ENCODE measurements around the gene SEMA3E.

Gene SEMA3E

GRCh38 chr7:83640731-83641537 lies 8.0 kb downstream of the SEMA3E start:
- no peak for DNase-seq

DNA sequence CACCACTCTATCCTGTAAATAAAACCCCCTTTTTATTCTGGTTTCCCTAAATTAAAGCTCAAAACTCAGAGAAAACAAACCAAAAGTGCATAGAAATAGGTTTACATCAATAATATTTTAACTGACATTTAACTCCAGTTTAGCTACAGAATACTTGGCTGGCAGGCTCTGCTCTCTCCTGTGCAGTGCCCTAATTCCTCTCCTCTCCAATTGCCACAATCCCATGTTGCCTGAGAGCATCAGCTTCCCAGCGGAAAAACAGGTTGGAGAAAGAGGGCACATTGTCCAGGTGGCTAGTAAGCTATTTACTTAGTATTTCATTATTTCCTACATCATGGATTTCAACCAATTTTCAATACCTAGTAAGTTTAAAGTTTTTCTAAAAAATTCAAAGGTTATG lies 8.7 kb downstream of the SEMA3E start:
- DNase-seq, result no peak

DNA sequence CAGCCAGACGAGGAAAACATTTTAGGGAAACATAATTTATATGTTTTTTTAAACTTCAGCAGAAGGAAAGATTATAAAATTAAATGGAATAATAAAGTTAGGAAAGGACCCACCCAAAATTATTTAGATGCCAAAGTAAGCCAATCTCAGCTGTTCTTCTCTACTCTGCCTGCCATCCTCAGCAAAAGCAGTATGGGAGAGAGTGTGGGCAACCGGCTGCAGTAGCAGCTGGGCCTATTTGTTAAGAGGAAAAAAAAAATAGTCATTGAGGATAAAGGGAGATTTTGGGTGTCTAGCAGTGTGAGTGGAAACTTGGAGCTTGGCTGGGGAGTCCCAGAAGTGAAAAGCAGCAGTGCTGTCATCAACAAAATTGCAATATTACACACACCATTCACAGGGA lies 15.4 kb downstream of the SEMA3E start:
- no peak for DNase-seq

DNA sequence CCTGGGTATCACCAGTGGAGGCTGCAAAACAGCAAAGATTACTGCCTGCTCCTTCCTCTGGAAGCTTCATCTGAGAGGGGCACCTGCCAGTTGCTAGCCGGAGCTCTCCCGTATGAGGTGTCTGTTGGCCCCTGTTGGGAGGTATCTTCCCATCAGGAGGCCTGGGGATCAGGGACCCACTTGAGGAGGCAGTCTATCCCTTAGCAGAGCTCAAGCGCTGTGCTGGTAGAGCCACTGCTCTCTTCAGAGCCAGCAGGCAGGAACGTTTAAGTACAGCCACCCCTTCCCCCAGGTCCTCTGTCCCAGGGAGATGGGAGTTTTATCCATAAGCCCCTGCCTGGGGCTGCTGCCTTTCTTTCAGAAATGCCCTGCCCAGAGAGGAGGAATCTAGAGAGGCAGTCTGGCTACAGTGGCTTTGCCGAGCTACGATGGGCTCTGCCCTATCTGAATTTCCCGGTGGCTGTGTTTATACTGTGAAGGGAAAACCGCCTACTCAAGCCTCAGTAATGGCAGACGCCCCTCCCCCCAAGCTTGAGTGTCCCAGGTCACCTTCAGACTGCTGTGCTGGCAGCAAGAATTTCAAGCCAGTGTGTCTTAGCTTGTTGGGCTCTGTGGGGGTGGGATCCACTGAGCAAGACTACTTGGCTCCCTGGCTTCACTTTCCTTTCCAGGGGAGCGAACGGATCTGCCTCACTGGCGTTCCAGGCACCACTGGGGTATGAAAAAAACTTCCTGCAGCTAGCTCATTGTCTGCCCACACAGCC lies 19.6 kb downstream of the SEMA3E start:
- no peak for DNase-seq

GRCh38 chr7:83617858-83618257 lies 31.1 kb downstream of the SEMA3E start:
- no peak for DNase-seq

DNA sequence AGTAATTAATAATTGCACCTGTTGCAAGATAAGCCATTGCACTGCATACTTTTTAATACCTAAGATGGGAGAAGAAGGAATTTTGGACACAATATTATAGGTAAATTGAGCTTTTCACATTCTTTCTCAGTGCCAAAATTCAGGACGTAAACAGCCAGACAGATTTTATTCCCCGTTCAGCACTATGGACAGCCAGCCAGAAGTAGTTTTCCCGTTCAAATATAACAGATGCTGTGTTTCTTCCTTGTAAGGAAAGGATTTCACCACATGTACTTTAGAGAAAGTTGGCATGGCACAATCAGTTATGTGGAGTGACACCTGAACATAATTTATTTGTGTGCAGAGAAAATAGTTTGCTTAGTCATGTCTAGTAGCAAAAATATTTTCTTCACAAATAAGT lies 34.8 kb downstream of the SEMA3E start:
- no peak for DNase-seq

DNA sequence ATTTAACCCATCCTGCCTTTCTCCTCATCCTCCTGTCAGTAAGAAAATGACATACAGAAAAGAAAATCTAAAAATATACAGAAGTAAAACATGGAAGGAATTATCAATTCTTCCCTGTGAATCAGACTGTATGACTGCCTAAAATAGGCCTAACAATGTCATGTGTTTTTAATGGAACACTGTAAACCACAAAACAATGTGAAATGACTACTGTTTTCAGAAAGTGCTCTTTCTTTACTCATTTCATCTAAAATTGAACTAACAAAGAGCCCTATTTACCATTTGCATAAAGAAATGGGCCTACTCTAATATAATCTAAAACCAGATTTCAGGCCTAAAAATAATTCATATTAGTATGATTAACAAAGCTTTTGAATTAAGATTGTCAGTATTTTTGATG lies 35.7 kb downstream of the SEMA3E start:
- DNase-seq, result no peak

DNA sequence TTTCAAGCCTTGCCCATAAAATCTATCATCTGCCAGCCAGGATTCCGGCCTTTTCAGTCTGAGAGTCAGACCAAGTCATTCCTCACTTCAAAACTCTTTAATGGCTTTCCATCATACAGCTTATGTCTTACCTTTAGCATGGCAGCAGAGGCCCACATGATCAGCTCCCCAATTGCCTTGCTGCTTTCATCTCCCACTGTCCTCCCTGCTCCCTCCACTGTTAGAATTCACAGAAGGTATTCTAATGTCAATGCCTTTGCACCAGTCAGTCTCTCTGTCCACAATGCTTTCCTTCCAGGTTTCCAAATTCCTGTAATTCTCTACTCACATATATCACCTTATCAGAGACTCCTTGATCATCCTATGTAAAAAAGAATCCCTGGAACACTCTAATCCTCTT lies 37.2 kb downstream of the SEMA3E start:
- no peak for DNase-seq

GRCh38 chr7:83610649-83611304 lies 38.2 kb downstream of the SEMA3E start:
- DNase-seq, result no peak

- no peak for DNase-seq
Observed at GRCh38 chr7:83608716-83609115, 40.2 kb downstream of the SEMA3E start.

GRCh38 chr7:83603649-83604048 lies 45.3 kb downstream of the SEMA3E start:
- no peak for DNase-seq

GRCh38 chr7:83599131-83599530 lies 49.8 kb downstream of the SEMA3E start:
- no peak for DNase-seq

GRCh38 chr7:83593921-83594475 lies 54.9 kb downstream of the SEMA3E start:
- no peak for DNase-seq

DNA sequence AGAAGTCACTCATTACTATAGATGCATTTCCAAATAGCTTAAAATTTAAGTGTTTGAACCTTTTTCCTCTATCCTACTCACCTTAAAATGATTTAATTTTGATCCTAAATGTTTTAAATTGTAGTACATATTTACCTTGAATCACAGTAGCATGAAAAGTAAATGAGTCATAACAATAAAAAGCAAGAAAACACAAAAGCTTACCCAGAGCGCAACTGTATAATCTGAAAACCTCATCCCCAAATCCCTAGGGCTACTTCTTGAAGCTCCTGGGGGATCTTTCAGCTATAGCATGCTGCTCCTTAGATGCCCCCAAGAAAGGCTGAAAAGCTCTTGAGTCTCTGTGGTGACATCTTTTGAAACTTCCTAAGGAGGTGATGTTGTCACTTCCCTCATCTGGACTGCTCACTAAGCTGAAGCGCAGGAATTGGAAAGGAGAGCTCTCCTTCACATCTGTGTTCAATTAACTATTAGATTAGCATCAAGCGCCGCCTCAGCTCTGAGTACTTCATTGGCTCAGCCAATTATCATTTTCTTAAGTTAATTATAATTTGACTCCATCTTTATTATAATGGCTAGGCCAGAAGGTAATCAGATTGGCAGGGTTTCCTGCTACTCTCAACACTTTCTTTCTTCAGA lies 60.2 kb downstream of the SEMA3E start:
- no peak for DNase-seq

DNA sequence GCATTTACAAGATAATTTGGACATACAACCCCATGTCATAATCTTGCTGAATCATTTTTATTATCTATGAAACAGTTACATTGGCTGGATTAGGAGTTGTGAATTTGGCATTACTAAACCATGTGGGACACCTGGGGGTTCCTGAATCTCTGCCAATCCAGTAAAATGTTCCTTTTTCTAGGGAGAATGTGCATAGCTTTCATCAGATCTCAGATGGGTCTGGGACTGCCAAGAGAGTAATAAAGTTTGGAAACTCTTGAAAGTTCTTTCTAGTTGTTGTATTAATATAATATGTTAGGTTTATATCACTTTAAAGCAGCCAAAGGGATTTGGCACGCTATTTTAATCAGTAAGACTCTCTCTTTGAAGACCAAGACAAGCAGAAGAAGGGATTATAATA lies 62.7 kb downstream of the SEMA3E start:
- DNase-seq, result no peak

DNA sequence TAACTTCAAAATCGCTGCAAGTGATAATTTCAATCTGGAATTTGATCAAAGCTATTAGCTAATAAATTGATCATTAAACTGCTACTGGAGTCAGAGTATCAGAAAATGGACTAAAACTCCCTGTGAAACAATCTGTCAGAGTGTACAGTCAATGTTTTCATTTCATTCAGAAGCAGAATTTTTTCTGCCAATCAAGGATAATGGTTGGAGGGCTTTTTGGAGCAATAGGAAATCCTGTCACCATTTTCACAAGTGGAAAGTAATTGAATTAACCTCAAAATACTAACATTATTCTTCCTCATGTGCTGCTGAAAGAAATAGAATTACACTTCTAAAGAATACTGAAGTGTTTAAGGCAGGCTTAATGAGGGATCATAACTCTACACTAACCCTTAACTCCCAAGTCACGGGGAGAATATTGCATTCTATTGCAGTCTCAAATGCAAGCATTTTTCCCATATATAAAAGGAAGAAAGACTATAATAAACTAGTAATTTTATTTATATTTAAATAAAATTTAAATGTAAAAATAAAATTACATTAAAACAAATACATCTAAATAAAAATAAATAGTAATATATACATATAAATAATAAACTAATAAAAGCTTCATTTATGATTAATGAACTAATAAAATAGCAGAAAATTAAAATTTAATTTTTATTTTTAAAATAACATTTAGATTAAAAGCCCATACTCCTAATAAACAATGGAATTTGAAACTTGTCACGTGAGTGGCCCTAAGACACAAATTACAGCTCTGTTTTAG lies 67.1 kb downstream of the SEMA3E start:
- DNase-seq, result no peak

DNA sequence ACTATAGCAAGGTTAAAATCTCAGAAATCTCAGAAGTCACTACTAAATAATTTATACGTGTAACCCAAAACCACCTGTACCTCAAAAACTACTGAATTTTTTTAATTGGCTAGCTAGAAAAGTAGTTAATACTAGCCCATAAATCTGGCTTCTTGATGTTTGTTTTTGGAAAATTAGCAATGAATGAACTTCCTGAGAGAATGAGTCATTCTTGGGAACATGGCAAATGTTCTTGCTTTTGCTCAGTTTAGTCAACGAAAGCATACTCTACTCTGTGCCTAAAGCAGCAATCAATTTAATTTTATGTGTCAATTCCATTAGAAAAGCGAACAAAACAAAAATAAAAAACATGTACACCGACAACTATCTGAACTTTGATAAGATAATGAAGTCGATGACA lies 69.2 kb downstream of the SEMA3E start:
- no peak for DNase-seq

DNA sequence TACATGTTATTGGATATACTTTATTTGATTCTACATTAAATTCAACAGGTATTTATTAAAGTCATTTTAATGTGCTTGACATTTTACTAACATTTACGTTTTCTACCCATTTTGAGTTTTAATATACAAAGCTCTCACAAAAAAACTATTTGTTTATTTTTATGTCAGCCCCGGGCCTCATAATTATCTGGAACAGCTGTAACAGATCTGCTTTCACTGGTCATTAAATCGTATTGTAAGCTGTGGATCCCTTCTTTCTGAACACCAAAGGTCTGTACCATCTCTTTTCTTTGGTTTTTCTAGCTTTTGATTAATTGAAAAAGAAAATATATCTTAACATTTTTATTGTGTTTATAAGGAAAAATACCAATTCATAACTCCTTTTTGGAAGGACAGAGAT lies 73.5 kb downstream of the SEMA3E start:
- no peak for DNase-seq

GRCh38 chr7:83574616-83575015 lies 74.3 kb downstream of the SEMA3E start:
- DNase-seq, result no peak

DNA sequence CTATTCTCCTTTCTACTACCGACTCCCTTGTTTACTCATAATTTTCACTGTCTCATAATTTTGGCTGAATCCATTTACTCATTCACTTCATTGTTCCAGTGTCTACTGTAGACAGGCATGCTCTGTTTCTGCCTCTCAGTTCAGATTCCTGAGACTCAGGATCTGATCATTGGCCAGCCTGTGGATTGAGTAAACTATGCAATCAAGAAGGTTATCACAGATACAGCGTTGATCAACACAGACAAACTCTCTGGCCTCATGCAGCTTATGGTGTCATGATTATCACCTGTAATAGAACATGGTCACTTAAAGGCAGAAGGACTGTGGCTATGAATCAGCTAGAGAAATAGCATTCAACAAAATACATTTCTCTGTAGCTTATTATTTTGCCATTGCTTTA lies 86.0 kb downstream of the SEMA3E start:
- DNase-seq, result no peak

GRCh38 chr7:83562289-83562688 lies 86.7 kb downstream of the SEMA3E start:
- no peak for DNase-seq

GRCh38 chr7:83559887-83560286 lies 89.1 kb downstream of the SEMA3E start:
- no peak for DNase-seq

Measured in activated CD4-positive, alpha-beta T cell treated with anti-CD3 and anti-CD28 coated beads, Interleukin-2, amount 50 U/mL, for 48 hours (primary cell).